ENCODE data around the gene TSHZ1.
"Not testable (repeated sequence)": the region's sequence is repeated elsewhere in the genome, so short reads cannot be mapped to it uniquely, and the experiment has no call there.

The TSHZ1 gene

DNA sequence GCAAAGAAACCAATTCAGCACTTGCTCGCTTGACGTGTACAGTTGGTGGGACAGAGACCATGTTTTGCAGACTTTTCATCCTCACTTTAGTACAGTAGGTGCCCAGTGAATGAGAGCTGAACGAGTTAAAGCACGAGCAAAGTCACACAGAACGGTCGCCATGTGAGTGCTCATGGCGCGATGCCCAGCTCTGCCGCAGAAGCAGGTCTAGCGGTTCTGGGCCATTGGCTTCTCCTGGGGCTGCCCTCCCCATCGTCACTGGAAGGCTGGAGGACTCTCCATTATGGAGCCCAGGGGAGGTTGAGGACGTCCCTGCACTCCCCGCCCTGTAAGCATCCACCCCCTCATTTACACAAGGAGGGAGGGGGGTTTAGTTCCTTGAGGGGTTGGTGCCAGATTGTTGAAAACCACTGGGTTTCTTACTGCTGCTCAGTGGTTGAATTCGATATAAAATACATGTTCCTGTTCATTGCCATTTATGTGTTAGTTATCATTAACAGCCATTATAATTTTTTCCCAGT, 26.6 kb upstream of the TSHZ1 start:
- Histone ChIP-seq H3K4me3 (ENCODE audit: low read length in 2 of 2) (no peak overlapping the region), H3K4me1 (ENCODE audit: control insufficient read depth in 2 of 2, insufficient read depth in 2 of 2, low read length in 2 of 2) (no peaks in the 10 kb centered on the region), H3K27me3 (ENCODE audit: control insufficient read depth in 2 of 2, insufficient read depth in 2 of 2, low read length in 2 of 2) (no peaks in the 10 kb centered on the region), H3K9ac (ENCODE audit: low read depth in 1 of 2, low read length in 2 of 2) (no peak overlapping the region), H3K9me3 (ENCODE audit: control insufficient read depth in 2 of 2, low read length in 2 of 2) (no peaks in the 10 kb centered on the region), H3K27ac (ENCODE audit: low read depth in 2 of 2, low read length in 2 of 2) (no peak overlapping the region), H3K36me3 (ENCODE audit: control insufficient read depth in 2 of 2, insufficient read depth in 2 of 2, low read length in 2 of 2) (no peaks in the 10 kb centered on the region)

DNA sequence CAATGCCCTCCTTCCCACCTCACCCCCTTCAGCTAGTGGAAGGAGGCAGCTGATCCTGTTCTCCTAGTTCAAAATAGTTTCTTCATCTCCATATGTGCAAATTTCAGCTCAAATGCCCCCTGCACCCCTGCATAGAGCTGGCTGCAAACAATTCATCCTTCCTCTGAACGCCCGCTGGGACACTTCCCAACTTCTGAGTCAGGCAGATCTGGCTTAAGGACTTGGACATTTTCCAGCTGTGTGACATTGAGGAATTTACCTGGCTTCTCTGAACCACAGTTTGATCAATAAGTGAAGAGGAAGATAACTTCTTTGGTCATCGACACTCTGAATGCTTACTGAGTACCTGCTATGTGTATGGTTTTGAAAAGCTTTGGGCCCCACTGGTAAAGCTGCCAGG, 25.1 kb upstream of the TSHZ1 start:
- Histone ChIP-seq H3K4me3 (ENCODE audit: low read length in 2 of 2) (no peak overlapping the region), H3K27ac (ENCODE audit: low read depth in 2 of 2, low read length in 2 of 2) (no peak overlapping the region), H3K9ac (ENCODE audit: low read depth in 1 of 2, low read length in 2 of 2) (no peak overlapping the region), H3K9me3 (ENCODE audit: control insufficient read depth in 2 of 2, low read length in 2 of 2) (no peaks in the 10 kb centered on the region), H3K4me1 (ENCODE audit: control insufficient read depth in 2 of 2, insufficient read depth in 2 of 2, low read length in 2 of 2) (no peaks in the 10 kb centered on the region), H3K27me3 (ENCODE audit: control insufficient read depth in 2 of 2, insufficient read depth in 2 of 2, low read length in 2 of 2) (no peaks in the 10 kb centered on the region), H3K36me3 (ENCODE audit: control insufficient read depth in 2 of 2, insufficient read depth in 2 of 2, low read length in 2 of 2) (no peaks in the 10 kb centered on the region)

DNA sequence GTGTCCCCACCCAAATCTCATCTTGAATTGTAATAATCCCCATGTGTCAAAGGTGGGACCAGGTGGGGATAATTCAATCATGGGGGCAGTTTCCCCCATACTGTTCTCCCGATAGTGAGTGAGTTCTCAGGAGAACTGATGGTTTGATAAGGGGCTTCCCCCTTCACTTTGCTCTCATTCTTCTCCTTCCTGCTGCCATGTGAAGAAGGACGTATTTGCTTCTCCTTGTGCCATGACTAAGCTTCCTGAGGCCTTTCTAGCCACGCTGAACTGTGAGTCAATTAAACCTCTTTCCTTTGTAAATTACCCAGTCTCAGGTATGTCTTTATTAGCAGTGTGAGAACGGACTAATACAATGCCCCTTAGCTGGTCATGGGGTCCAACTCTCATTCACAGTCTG, 22.9 kb upstream of the TSHZ1 start:
- H3K9ac ChIP-seq (ENCODE audit: low read depth in 1 of 2, low read length in 2 of 2); H3K4me1 ChIP-seq (ENCODE audit: control insufficient read depth in 2 of 2, insufficient read depth in 2 of 2, low read length in 2 of 2); H3K27me3 ChIP-seq (ENCODE audit: control insufficient read depth in 2 of 2, insufficient read depth in 2 of 2, low read length in 2 of 2); H3K36me3 ChIP-seq (ENCODE audit: control insufficient read depth in 2 of 2, insufficient read depth in 2 of 2, low read length in 2 of 2); H3K4me3 ChIP-seq (ENCODE audit: low read length in 2 of 2); H3K9me3 ChIP-seq (ENCODE audit: control insufficient read depth in 2 of 2, low read length in 2 of 2); H3K27ac ChIP-seq (ENCODE audit: low read depth in 2 of 2, low read length in 2 of 2): not testable (repeated sequence)

DNA sequence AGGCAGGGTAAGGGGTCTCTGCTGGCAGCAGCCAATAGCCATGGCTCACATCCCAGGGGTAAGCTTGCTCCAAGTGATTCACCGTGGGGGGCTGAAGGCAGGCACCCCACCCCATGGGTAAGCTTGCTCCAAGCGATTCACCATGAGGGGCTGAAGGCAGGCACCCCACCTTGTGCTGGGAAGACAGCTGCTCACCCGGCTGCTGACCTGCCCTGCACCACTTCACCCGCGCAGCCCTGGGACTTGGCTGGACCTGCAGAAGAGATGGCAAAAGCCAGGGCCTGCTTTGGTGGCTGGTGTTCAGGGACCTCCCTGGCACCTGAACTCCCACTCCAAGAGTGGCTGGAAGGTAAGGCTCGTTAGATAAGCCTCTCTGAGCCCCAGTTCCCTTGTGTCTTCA, 20.9 kb upstream of the TSHZ1 start:
- no peaks in the 10 kb centered on the region for H3K9me3 ChIP-seq (ENCODE audit: control insufficient read depth in 2 of 2, low read length in 2 of 2)
- H3K4me1 ChIP-seq (ENCODE audit: control insufficient read depth in 2 of 2, insufficient read depth in 2 of 2, low read length in 2 of 2) = no peaks in the 10 kb centered on the region
- no peak overlapping the region for H3K4me3 ChIP-seq (ENCODE audit: low read length in 2 of 2)
- no peaks in the 10 kb centered on the region for H3K36me3 ChIP-seq (ENCODE audit: control insufficient read depth in 2 of 2, insufficient read depth in 2 of 2, low read length in 2 of 2)
- no peak overlapping the region for H3K9ac ChIP-seq (ENCODE audit: low read depth in 1 of 2, low read length in 2 of 2)
- H3K27ac ChIP-seq (ENCODE audit: low read depth in 2 of 2, low read length in 2 of 2) = no peak overlapping the region
- H3K27me3 ChIP-seq (ENCODE audit: control insufficient read depth in 2 of 2, insufficient read depth in 2 of 2, low read length in 2 of 2) = no peaks in the 10 kb centered on the region

DNA sequence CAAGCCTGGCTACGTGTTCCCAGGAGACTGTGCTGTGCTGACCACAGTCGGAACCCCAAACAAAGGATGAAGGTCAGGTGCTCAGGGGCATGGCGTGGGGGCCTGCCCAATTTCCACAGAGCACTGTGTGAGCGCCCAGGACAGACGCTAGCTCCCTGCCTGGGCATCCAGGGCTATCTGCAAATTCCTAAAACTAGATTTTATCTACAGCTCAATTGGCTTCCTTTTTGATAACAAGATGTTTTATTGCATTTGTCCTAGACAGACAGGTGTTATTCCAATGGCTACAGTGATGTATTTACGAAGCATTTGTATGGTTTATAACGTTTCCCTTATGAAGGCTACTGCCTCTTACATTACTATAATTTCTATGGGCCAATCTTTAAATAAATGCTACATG, 17.7 kb upstream of the TSHZ1 start:
- Histone ChIP-seq H3K9ac (ENCODE audit: low read depth in 1 of 2, low read length in 2 of 2) (no peak overlapping the region), H3K4me1 (ENCODE audit: control insufficient read depth in 2 of 2, insufficient read depth in 2 of 2, low read length in 2 of 2) (no peaks in the 10 kb centered on the region), H3K9me3 (ENCODE audit: control insufficient read depth in 2 of 2, low read length in 2 of 2) (no peaks in the 10 kb centered on the region), H3K27ac (ENCODE audit: low read depth in 2 of 2, low read length in 2 of 2) (no peak overlapping the region), H3K36me3 (ENCODE audit: control insufficient read depth in 2 of 2, insufficient read depth in 2 of 2, low read length in 2 of 2) (peaks cover 0 to 3% of the 10 kb centered on the region in 2 donors), H3K27me3 (ENCODE audit: control insufficient read depth in 2 of 2, insufficient read depth in 2 of 2, low read length in 2 of 2) (no peaks in the 10 kb centered on the region), H3K4me3 (ENCODE audit: low read length in 2 of 2) (no peak overlapping the region)

DNA sequence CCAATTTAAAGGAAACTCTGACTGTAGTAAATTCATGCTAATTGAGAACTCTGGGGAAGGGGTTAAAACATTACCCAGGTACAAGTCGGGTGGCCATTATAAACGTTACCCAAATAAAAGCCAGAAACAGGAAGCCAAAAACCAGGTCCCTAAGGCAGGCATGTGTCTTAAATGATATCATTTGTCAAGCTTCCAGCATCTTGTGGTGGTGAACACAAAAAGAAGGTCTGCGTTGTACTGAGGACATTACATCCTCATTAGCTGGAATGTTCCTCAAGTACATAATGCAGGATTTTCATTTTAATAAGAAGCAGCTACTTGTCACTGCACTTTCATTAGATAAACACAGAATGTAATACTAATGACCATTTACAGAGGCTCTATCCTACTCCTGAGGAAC, 12.6 kb upstream of the TSHZ1 start:
- H3K27ac ChIP-seq (ENCODE audit: low read depth in 2 of 2, low read length in 2 of 2) = no peak overlapping the region
- H3K36me3 ChIP-seq (ENCODE audit: control insufficient read depth in 2 of 2, insufficient read depth in 2 of 2, low read length in 2 of 2) = peaks cover 4 to 18% of the 10 kb centered on the region in 2 donors
- no peaks in the 10 kb centered on the region for H3K9me3 ChIP-seq (ENCODE audit: control insufficient read depth in 2 of 2, low read length in 2 of 2)
- H3K4me1 ChIP-seq (ENCODE audit: control insufficient read depth in 2 of 2, insufficient read depth in 2 of 2, low read length in 2 of 2) = peaks cover 3 to 6% of the 10 kb centered on the region in 2 donors
- H3K9ac ChIP-seq (ENCODE audit: low read depth in 1 of 2, low read length in 2 of 2) = no peak overlapping the region
- no peaks in the 10 kb centered on the region for H3K27me3 ChIP-seq (ENCODE audit: control insufficient read depth in 2 of 2, insufficient read depth in 2 of 2, low read length in 2 of 2)
- no peak overlapping the region for H3K4me3 ChIP-seq (ENCODE audit: low read length in 2 of 2)

DNA sequence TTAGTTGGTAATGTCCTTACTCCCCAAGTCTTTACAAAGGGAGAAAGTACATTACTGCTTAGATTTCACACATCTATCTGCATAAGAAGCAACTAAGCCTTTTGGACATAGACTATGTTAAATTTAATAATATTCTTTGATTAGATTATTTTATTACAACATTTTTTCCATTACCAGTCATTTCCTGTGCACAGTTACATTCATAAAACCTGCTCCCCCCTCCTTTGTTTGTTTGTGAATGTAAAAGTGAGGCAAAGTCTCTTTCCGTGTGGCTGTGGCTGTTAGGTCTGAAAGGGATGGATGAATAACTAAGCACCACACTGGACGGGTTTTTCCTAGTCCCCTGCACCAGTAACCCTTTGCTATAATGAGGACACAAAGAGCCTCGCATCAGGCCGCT, 11.3 kb upstream of the TSHZ1 start:
- no peak overlapping the region for H3K4me3 ChIP-seq (ENCODE audit: low read length in 2 of 2)
- H3K4me1 ChIP-seq (ENCODE audit: control insufficient read depth in 2 of 2, insufficient read depth in 2 of 2, low read length in 2 of 2) = peaks cover 9 to 12% of the 10 kb centered on the region in 2 donors
- no peaks in the 10 kb centered on the region for H3K9me3 ChIP-seq (ENCODE audit: control insufficient read depth in 2 of 2, low read length in 2 of 2)
- no peak overlapping the region for H3K9ac ChIP-seq (ENCODE audit: low read depth in 1 of 2, low read length in 2 of 2)
- H3K36me3 ChIP-seq (ENCODE audit: control insufficient read depth in 2 of 2, insufficient read depth in 2 of 2, low read length in 2 of 2) = peaks cover 4 to 18% of the 10 kb centered on the region in 2 donors
- no peak overlapping the region for H3K27ac ChIP-seq (ENCODE audit: low read depth in 2 of 2, low read length in 2 of 2)
- H3K27me3 ChIP-seq (ENCODE audit: control insufficient read depth in 2 of 2, insufficient read depth in 2 of 2, low read length in 2 of 2) = no peaks in the 10 kb centered on the region

DNA sequence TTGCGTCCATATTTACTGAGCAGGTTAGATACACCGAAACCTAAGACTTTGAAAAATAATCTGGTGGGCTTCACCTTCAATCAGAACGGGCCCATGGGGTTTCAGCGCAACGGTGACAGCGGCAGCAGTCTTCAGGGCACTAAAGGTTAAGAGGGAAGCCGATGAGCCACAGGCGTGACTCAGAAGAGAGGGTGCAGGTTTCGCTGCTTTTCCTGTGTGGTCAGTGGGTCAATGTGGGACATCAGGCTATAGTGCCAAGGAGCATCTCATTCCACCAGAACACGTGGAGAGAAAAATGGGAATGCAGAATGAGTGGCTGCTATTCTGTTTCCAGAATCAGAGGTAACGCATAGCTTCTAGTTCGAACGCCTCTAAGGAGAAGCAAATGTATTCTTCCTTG, 10.5 kb upstream of the TSHZ1 start:
- Histone ChIP-seq H3K36me3 (ENCODE audit: control insufficient read depth in 2 of 2, insufficient read depth in 2 of 2, low read length in 2 of 2) (peaks cover 4 to 18% of the 10 kb centered on the region in 2 donors), H3K27ac (ENCODE audit: low read depth in 2 of 2, low read length in 2 of 2) (no peak overlapping the region), H3K9ac (ENCODE audit: low read depth in 1 of 2, low read length in 2 of 2) (no peak overlapping the region), H3K4me1 (ENCODE audit: control insufficient read depth in 2 of 2, insufficient read depth in 2 of 2, low read length in 2 of 2) (peaks cover 10 to 17% of the 10 kb centered on the region in 2 donors), H3K4me3 (ENCODE audit: low read length in 2 of 2) (no peak overlapping the region), H3K27me3 (ENCODE audit: control insufficient read depth in 2 of 2, insufficient read depth in 2 of 2, low read length in 2 of 2) (no peaks in the 10 kb centered on the region), H3K9me3 (ENCODE audit: control insufficient read depth in 2 of 2, low read length in 2 of 2) (no peaks in the 10 kb centered on the region)

DNA sequence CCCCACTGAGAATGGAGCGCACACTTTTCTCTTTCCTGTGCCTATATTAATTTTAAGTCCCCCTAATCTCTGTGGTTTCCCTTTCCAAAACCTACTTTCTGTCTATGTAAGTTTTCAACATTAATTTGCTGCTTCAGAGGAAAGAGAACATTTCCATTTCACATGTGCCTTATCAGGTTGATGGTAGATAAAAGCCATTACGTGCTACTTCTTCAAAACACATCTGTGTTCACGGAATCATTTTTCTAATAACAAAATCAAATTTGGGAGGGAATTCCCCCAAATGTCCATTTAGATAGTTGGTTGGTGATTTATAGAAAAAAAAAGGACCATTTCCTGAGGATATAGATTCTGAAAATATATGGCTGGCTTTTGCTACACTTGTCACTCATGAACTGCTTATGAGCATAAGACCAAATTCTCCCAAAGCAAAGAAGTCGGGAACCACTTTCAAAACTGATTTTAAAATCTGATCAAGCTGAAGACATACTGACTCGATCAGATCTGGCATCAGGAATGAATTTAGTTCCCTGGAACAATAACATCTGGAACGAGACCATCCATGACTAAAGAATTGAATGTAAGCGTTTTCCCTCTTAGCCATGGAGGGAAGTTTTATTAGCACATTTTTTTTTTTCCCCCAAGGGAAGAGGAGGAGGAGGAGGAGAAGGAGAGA, 9.9 kb upstream of the TSHZ1 start:
- H3K36me3 ChIP-seq (ENCODE audit: control insufficient read depth in 2 of 2, insufficient read depth in 2 of 2, low read length in 2 of 2) = peaks cover 4 to 17% of the 10 kb centered on the region in 2 donors
- no peaks in the 10 kb centered on the region for H3K27me3 ChIP-seq (ENCODE audit: control insufficient read depth in 2 of 2, insufficient read depth in 2 of 2, low read length in 2 of 2)
- no peak overlapping the region for H3K4me3 ChIP-seq (ENCODE audit: low read length in 2 of 2)
- no peak overlapping the region for H3K27ac ChIP-seq (ENCODE audit: low read depth in 2 of 2, low read length in 2 of 2)
- H3K9me3 ChIP-seq (ENCODE audit: control insufficient read depth in 2 of 2, low read length in 2 of 2) = no peaks in the 10 kb centered on the region
- H3K9ac ChIP-seq (ENCODE audit: low read depth in 1 of 2, low read length in 2 of 2) = no peak overlapping the region
- H3K4me1 ChIP-seq (ENCODE audit: control insufficient read depth in 2 of 2, insufficient read depth in 2 of 2, low read length in 2 of 2) = peaks cover 12 to 18% of the 10 kb centered on the region in 2 donors

DNA sequence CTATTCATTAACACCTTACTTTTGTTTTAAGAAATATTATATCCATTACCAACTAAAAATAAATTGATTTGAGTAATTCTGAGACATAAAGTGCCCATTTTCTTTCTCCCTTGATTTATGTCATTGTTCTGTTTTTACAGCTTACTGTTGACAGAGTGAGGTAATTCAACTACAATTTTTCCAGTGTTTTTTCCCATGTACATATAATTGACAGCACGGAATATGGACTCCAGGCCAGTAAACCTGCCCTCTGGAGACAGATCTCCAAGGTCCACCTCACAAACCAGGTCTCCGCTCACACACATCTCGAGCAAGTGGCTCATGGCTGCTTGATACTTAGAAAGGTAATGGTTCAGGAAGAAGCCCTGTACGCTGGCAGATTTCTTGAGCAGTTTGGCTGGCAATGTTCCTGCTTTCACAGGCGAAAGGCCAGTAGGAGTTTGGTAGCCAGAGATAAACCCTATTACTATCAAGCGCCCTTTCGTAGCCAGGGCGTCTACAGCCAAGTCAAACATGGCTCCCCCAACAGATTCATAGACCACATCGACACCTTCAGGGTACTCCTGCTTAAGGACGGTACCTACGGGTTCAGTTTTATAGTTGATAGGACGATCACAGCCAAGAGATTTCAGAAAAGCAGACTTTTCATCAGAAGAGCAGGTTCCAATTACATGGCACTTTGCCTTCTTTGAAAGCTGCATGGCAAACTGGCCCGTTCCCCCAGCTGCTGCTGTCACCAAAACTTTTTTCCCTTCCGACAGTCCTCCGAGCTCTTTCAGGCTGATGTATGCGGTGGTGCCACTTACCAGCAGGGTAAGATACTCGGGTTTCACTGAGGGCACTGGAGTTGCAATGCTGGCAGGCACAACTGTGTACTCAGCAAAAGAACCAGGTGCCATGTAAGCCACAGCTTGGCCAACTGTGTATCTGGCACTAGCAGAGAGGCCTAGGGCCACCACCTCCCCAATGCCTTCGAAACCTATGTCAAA, 9.0 kb upstream of the TSHZ1 start:
- Histone ChIP-seq H3K4me1 (ENCODE audit: control insufficient read depth in 2 of 2, insufficient read depth in 2 of 2, low read length in 2 of 2) (peaks cover 14 to 18% of the 10 kb centered on the region in 2 donors), H3K27ac (ENCODE audit: low read depth in 2 of 2, low read length in 2 of 2) (no peak overlapping the region), H3K4me3 (ENCODE audit: low read length in 2 of 2) (no peak overlapping the region), H3K9me3 (ENCODE audit: control insufficient read depth in 2 of 2, low read length in 2 of 2) (no peaks in the 10 kb centered on the region), H3K27me3 (ENCODE audit: control insufficient read depth in 2 of 2, insufficient read depth in 2 of 2, low read length in 2 of 2) (no peaks in the 10 kb centered on the region), H3K36me3 (ENCODE audit: control insufficient read depth in 2 of 2, insufficient read depth in 2 of 2, low read length in 2 of 2) (peaks cover 4 to 15% of the 10 kb centered on the region in 2 donors), H3K9ac (ENCODE audit: low read depth in 1 of 2, low read length in 2 of 2) (no peak overlapping the region)
